IMR-90 (cell line): ENCODE data around the gene LYRM4. TPM values are rescaled to one million over a fixed set of nuclear protein-coding genes. Genes with fewer than 3 reads are reported as not detected.

Experiments
- ATAC-seq: fragments of 200-7000 bp; cut with Tn5 transposase; 2 replicates; pipeline ENCODE4 v1.9.1; 2020; ENCODE audit warnings: low read depth, mild to moderate bottlenecking, moderate library complexity
- BruUV-seq: library from RNA; stranded (reverse); fragments of 400-500 nt; replicated peaks from 2 replicates; lab custom pipeline; 2021; lab: Mats Ljungman, UMichigan
- CTCF ChIA-PET: fragments of 300-600 bp; formaldehyde crosslinking; extraction: SDS; loops from one replicate; lab custom pipeline; 2021; ENCODE audit warnings: antibody characterized with exemption; lab: Yijun Ruan, JAX
- POLR2A ChIA-PET: fragments of 300-600 bp; sonication (Branson Sonifier 250); formaldehyde crosslinking; loops from one replicate; lab custom pipeline; 2022; ENCODE audit warnings: antibody characterized with exemption; ENCODE audit not compliant: unreplicated experiment; lab: Charles Lee
- DNase-seq: peaks from one replicate; pipeline ENCODE4 v3.0.0; 2013
- H2AFZ ChIP-seq: replicated peaks from 2 replicates; pipeline ENCODE3; 2013; ENCODE audit warnings: low read length, mild to moderate bottlenecking; ENCODE audit not compliant: poor library complexity
- H2AK5ac ChIP-seq: 2 replicates; pipeline ENCODE4 v1.6.1; 2013; ENCODE audit warnings: low read depth, low read length, inconsistent platforms
- H2AK9ac ChIP-seq: replicated peaks from 2 replicates; pipeline ENCODE3; 2013; ENCODE audit warnings: mild to moderate bottlenecking, low read depth, low read length, moderate library complexity; ENCODE audit not compliant: poor library complexity
- H2BK120ac ChIP-seq: 2 replicates; pipeline ENCODE4 v1.6.1; 2013; ENCODE audit warnings: low read depth, low read length, inconsistent platforms
- H2BK15ac ChIP-seq: 3 replicates; pipeline ENCODE4 v1.6.1; 2013; ENCODE audit warnings: low read depth, low read length, inconsistent platforms
- H2BK20ac ChIP-seq: 2 replicates; pipeline ENCODE4 v1.6.1; 2013; ENCODE audit warnings: low read depth, mild to moderate bottlenecking, inconsistent platforms, low read length, moderate library complexity
- H2BK5ac ChIP-seq: 2 replicates; pipeline ENCODE4 v1.6.1; 2013; ENCODE audit warnings: mild to moderate bottlenecking, low read depth, low read length, inconsistent platforms; ENCODE audit not compliant: poor library complexity, severe bottlenecking
- H3K14ac ChIP-seq: replicated peaks from 2 replicates; pipeline ENCODE4 v1.6.1; 2013; ENCODE audit warnings: low read depth, low read length, inconsistent platforms
- H3K18ac ChIP-seq: 2 replicates; pipeline ENCODE4 v1.6.1; 2013; ENCODE audit warnings: low read depth, low read length, control low read depth
- H3K23ac ChIP-seq: 2 replicates; pipeline ENCODE4 v1.6.1; 2013; ENCODE audit warnings: low read depth, low read length, inconsistent platforms
- H3K27ac ChIP-seq: 2 replicates; pipeline ENCODE4 v1.5.1; 2013; ENCODE audit warnings: mild to moderate bottlenecking, control low read depth, low read length; ENCODE audit not compliant: insufficient read depth
- H3K27me3 ChIP-seq: 2 replicates; pipeline ENCODE4 v1.6.1; 2013; ENCODE audit warnings: low read length; ENCODE audit not compliant: control insufficient read depth, insufficient read depth
- H3K36me3 ChIP-seq: 2 replicates; pipeline ENCODE4 v1.6.1; 2013; ENCODE audit warnings: low read length, mixed read lengths; ENCODE audit not compliant: control insufficient read depth, insufficient read depth
- H3K4ac ChIP-seq: 2 replicates; pipeline ENCODE4 v1.6.1; 2013; ENCODE audit warnings: low read depth, low read length, inconsistent platforms
- H3K4me1 ChIP-seq: 2 replicates; pipeline ENCODE4 v1.6.1; 2013; ENCODE audit warnings: low read length, mixed read lengths; ENCODE audit not compliant: control insufficient read depth, insufficient read depth
- H3K4me2 ChIP-seq: 2 replicates; pipeline ENCODE4 v1.6.1; 2013; ENCODE audit warnings: low read depth, mild to moderate bottlenecking, control low read depth, low read length, moderate library complexity
- H3K4me3 ChIP-seq: 2 replicates; pipeline ENCODE4 v1.5.1; 2013; ENCODE audit warnings: low read depth, mild to moderate bottlenecking, control low read depth, low read length, moderate library complexity; ENCODE audit not compliant: insufficient read depth
- H3K56ac ChIP-seq: 2 replicates; pipeline ENCODE4 v1.6.1; 2013; ENCODE audit warnings: low read length, inconsistent platforms; ENCODE audit not compliant: insufficient read depth; ENCODE audit errors: extremely low read depth
- H3K79me1 ChIP-seq, 2 experiments: 2 replicates each; pipeline ENCODE4 v1.6.1; 2013; ENCODE audit warnings: low read length in 2 of 2, inconsistent platforms in 1 of 2, low read depth in 1 of 2
- H3K9ac ChIP-seq: 2 replicates; pipeline ENCODE4 v1.6.1; 2013; ENCODE audit warnings: low read depth, low read length, control low read depth
- H3K9me1 ChIP-seq: 2 replicates; pipeline ENCODE4 v1.6.1; 2013; ENCODE audit warnings: low read length, inconsistent platforms; ENCODE audit not compliant: insufficient read depth
- H3K9me3 ChIP-seq: 2 replicates; pipeline ENCODE4 v1.6.1; 2013; ENCODE audit warnings: low read length; ENCODE audit not compliant: control insufficient read depth, insufficient read depth
- H4K20me1 ChIP-seq: 2 replicates; pipeline ENCODE4 v1.6.1; 2013; ENCODE audit warnings: low read length, inconsistent platforms; ENCODE audit not compliant: insufficient read depth
- H4K5ac ChIP-seq: 2 replicates; pipeline ENCODE4 v1.6.1; 2013; ENCODE audit warnings: mild to moderate bottlenecking, low read depth, low read length, control low read depth
- H4K8ac ChIP-seq, 2 experiments: 2 replicates each; pipeline ENCODE4 v1.6.1; 2013; ENCODE audit warnings: low read depth in 2 of 2, low read length in 2 of 2, control low read depth in 1 of 2, inconsistent platforms in 1 of 2
- H4K91ac ChIP-seq: 2 replicates; pipeline ENCODE4 v1.6.1; 2013; ENCODE audit warnings: low read depth, low read length, inconsistent platforms; ENCODE audit not compliant: insufficient read depth
- BHLHE40 ChIP-seq: fragments of 150-350 bp; IDR thresholded peaks from 2 replicates; pipeline ENCODE4 v1.6.1; 2016; ENCODE audit warnings: mild to moderate bottlenecking, low read depth, low read length
- CEBPB ChIP-seq: IDR thresholded peaks from 2 replicates; pipeline ENCODE4 v1.6.1; 2012; ENCODE audit warnings: low read depth, low read length, improper control_type of control experiment
- CTCF ChIP-seq: conservative IDR thresholded peaks from 2 replicates; pipeline ENCODE4 v1.5.1; 2012; ENCODE audit warnings: mild to moderate bottlenecking, low read depth, low read length, improper control_type of control experiment
- ELK1 ChIP-seq: fragments of 150-350 bp; IDR thresholded peaks from 2 replicates; pipeline ENCODE4 v1.6.1; 2016; ENCODE audit warnings: low read depth, mild to moderate bottlenecking, low read length, moderate library complexity, borderline replicate concordance
- MXI1 ChIP-seq: IDR thresholded peaks from 2 replicates; pipeline ENCODE4 v1.6.1; 2012; ENCODE audit warnings: low read depth, mild to moderate bottlenecking, low read length, moderate library complexity, borderline replicate concordance
- RAD21 ChIP-seq: IDR thresholded peaks from 2 replicates; pipeline ENCODE4 v1.6.1; 2012; ENCODE audit warnings: low read length, improper control_type of control experiment
- RFX5 ChIP-seq: IDR thresholded peaks from 2 replicates; pipeline ENCODE4 v1.8.0; 2012; ENCODE audit warnings: low read depth, mild to moderate bottlenecking, low read length, moderate library complexity
- WGBS, 2 experiments: methylation state at CpG; one replicate each; pipeline versions ENCODE4 v1.1.5 to v1.1.7; 2013; ENCODE audit warnings: missing lambda C conversion rate in 2 of 2; ENCODE audit not compliant: insufficient read length in 1 of 2; ENCODE audit errors: extremely low coverage in 2 of 2; 5-methylcytosine and 5-hydroxymethylcytosine counted together
- dilution Hi-C: fragments of 300-500 bp; cut with HindIII; formaldehyde crosslinking; loops from one replicate; pipeline ENCODE4 v1.14.3; 2018; ENCODE audit warnings: low sequenced_read_pairs; ENCODE audit not compliant: unreplicated experiment
- in situ Hi-C: fragments of 300-500 bp; cut with MboI; formaldehyde crosslinking; loops from 3 replicates; pipeline ENCODE4 v1.14.3; 2019; ENCODE audit warnings: low sequenced_read_pairs, inconsistent platforms, mixed read lengths
- intact Hi-C: fragments of 100-400 bp; cut with micrococcal nuclease; formaldehyde crosslinking; loops from 2 replicates; pipeline ENCODE4 v1.10.0; 2022
- polyA plus RNA-seq, 3 experiments: library from polyadenylated mRNA; depleted of rRNA; stranded (reverse); fragments of >200 nt; gene quantifications; 2 replicates each; pipeline ENCODE4 v1.2.3, GENCODE V29; 2012; ENCODE audit warnings: low replicate concordance in 1 of 3
- total RNA-seq: library from RNA; depleted of rRNA; stranded (reverse); fragments of >200 nt; gene quantifications from 2 replicates; pipeline ENCODE4 v1.2.3, GENCODE V29; 2012

LYRM4 gene
- total and polyA plus RNA-seq, 2 of the 4 experiments (the other 2 are of a cell fraction), result 11.5 to 26.6 TPM

- ChIA-PET CTCF (no interaction called here), POLR2A (no interaction called here)
- Histone ChIP-seq H3K36me3 (no peaks in the 10 kb centered on the region), H3K9ac (no peak overlapping the region), H4K8ac (no peak overlapping the region), H3K18ac (no peak overlapping the region), H3K23ac (no peak overlapping the region), H2BK120ac (no peak overlapping the region), H2BK5ac (no peak overlapping the region), H4K91ac (no peak overlapping the region), H2BK20ac (no peak overlapping the region), H3K9me1 (no peaks in the 10 kb centered on the region), H3K56ac (no peak overlapping the region), H2BK15ac (no peak overlapping the region), H4K20me1 (no peaks in the 10 kb centered on the region), H2AFZ (no peak overlapping the region), H3K27me3 (no peaks in the 10 kb centered on the region; the same call in none of the 2 replicates), H3K79me1 (no peaks in the 10 kb centered on the region), H3K4me3 (no peak overlapping the region), H3K27ac (no peak overlapping the region), H3K14ac (no peak overlapping the region), H3K4me2 (no peak overlapping the region), H3K9me3 (peaks cover 4% of the 10 kb centered on the region), H3K4ac (no peak overlapping the region), H2AK9ac (no peak overlapping the region), H4K5ac (no peak overlapping the region), H3K4me1 (no peaks in the 10 kb centered on the region), H2AK5ac (no peak overlapping the region)
- WGBS, 2 experiments, result 89% methylated on average over 7 of the region's 17 CpGs; no CpG with 5 or more reads in 1 of the 2 experiments
- in situ Hi-C loops (no loop called here), dilution Hi-C loops (no loop called here), intact Hi-C loops (no loop called here)
- TF ChIP-seq RAD21 (no peak), RFX5 (no peak), BHLHE40 (no peak), ELK1 (no peak), MXI1 (no peak), CEBPB (no peak), CTCF (no peak)
- no TSS peak for BruUV-seq
- DNase-seq (no peak), ATAC-seq (no peak)
Measured at GRCh38 chr6:5068153-5068751, 192.5 kb downstream of the LYRM4 start.
